ENCODE measurements around the gene LPP. TPM values are rescaled to one million over a fixed set of nuclear protein-coding genes. Genes with fewer than 3 reads are reported as not detected.
"Not testable (repeated sequence)": the region's sequence is repeated elsewhere in the genome, so short reads cannot be mapped to it uniquely, and the experiment has no call there.

Gene LPP
- polyA plus RNA-seq, 2 donors = 10.5 to 12.9 TPM

- Histone ChIP-seq H3K36me3 (ENCODE audit: control insufficient read depth in 2 of 2, insufficient read depth in 2 of 2, low read length in 1 of 2) (no peaks in the 10 kb centered on the region), H3K4me3 (ENCODE audit: low read depth in 1 of 2, low read length in 2 of 2) (no peak overlapping the region), H3K4me1 (ENCODE audit: control insufficient read depth in 2 of 2, insufficient read depth in 2 of 2, low read length in 1 of 2) (peaks cover 0 to 2% of the 10 kb centered on the region in 2 donors), H3K27ac (ENCODE audit: low read depth in 2 of 2, low read length in 1 of 2) (no peak overlapping the region), H3K27me3 (ENCODE audit: control insufficient read depth in 1 of 2, insufficient read depth in 2 of 2, low read length in 2 of 2) (no peaks in the 10 kb centered on the region), H3K9me3 (ENCODE audit: control insufficient read depth in 2 of 2, insufficient read depth in 1 of 2, low read depth in 1 of 2, low read length in 1 of 2) (no peaks in the 10 kb centered on the region)
- WGBS, 2 donors = 85 to 86% methylated on average over 2 of the region's 2 CpGs
Measured at GRCh38 chr3:188692700-188693099, 538.7 kb downstream of the LPP start.

GRCh38 chr3:188693435-188693834, 539.5 kb downstream of the LPP start:
- no peaks in the 10 kb centered on the region for H3K27me3 ChIP-seq (ENCODE audit: control insufficient read depth in 1 of 2, insufficient read depth in 2 of 2, low read length in 2 of 2)
- peaks cover 0 to 2% of the 10 kb centered on the region in 2 donors for H3K4me1 ChIP-seq (ENCODE audit: control insufficient read depth in 2 of 2, insufficient read depth in 2 of 2, low read length in 1 of 2)
- H3K27ac ChIP-seq (ENCODE audit: low read depth in 2 of 2, low read length in 1 of 2) = no peak overlapping the region
- H3K4me3 ChIP-seq (ENCODE audit: low read depth in 1 of 2, low read length in 2 of 2) = no peak overlapping the region
- WGBS, 2 donors = 85 to 91% methylated on average over 7 of the region's 7 CpGs
- no peaks in the 10 kb centered on the region for H3K36me3 ChIP-seq (ENCODE audit: control insufficient read depth in 2 of 2, insufficient read depth in 2 of 2, low read length in 1 of 2)
- no peaks in the 10 kb centered on the region for H3K9me3 ChIP-seq (ENCODE audit: control insufficient read depth in 2 of 2, insufficient read depth in 1 of 2, low read depth in 1 of 2, low read length in 1 of 2)

GRCh38 chr3:188695241-188695640, 541.3 kb downstream of the LPP start:
- no peak overlapping the region for H3K4me3 ChIP-seq (ENCODE audit: low read depth in 1 of 2, low read length in 2 of 2)
- no peaks in the 10 kb centered on the region for H3K36me3 ChIP-seq (ENCODE audit: control insufficient read depth in 2 of 2, insufficient read depth in 2 of 2, low read length in 1 of 2)
- no peaks in the 10 kb centered on the region for H3K9me3 ChIP-seq (ENCODE audit: control insufficient read depth in 2 of 2, insufficient read depth in 1 of 2, low read depth in 1 of 2, low read length in 1 of 2)
- H3K4me1 ChIP-seq (ENCODE audit: control insufficient read depth in 2 of 2, insufficient read depth in 2 of 2, low read length in 1 of 2) = no peaks in the 10 kb centered on the region
- no peaks in the 10 kb centered on the region for H3K27me3 ChIP-seq (ENCODE audit: control insufficient read depth in 1 of 2, insufficient read depth in 2 of 2, low read length in 2 of 2)
- 83 to 88% methylated on average over 5 of the region's 5 CpGs for WGBS, 2 donors
- H3K27ac ChIP-seq (ENCODE audit: low read depth in 2 of 2, low read length in 1 of 2) = no peak overlapping the region

- no peak overlapping the region for H3K27ac ChIP-seq (ENCODE audit: low read depth in 2 of 2, low read length in 1 of 2)
- no peaks in the 10 kb centered on the region for H3K36me3 ChIP-seq (ENCODE audit: control insufficient read depth in 2 of 2, insufficient read depth in 2 of 2, low read length in 1 of 2)
- 81 to 82% methylated on average over 7 of the region's 7 CpGs for WGBS, 2 donors
- no peaks in the 10 kb centered on the region for H3K27me3 ChIP-seq (ENCODE audit: control insufficient read depth in 1 of 2, insufficient read depth in 2 of 2, low read length in 2 of 2)
- H3K4me1 ChIP-seq (ENCODE audit: control insufficient read depth in 2 of 2, insufficient read depth in 2 of 2, low read length in 1 of 2) = no peaks in the 10 kb centered on the region
- H3K9me3 ChIP-seq (ENCODE audit: control insufficient read depth in 2 of 2, insufficient read depth in 1 of 2, low read depth in 1 of 2, low read length in 1 of 2) = no peaks in the 10 kb centered on the region
- no peak overlapping the region for H3K4me3 ChIP-seq (ENCODE audit: low read depth in 1 of 2, low read length in 2 of 2)
Measured at GRCh38 chr3:188697127-188697526, 543.2 kb downstream of the LPP start.

- Histone ChIP-seq H3K27me3 (ENCODE audit: control insufficient read depth in 1 of 2, insufficient read depth in 2 of 2, low read length in 2 of 2) (no peaks in the 10 kb centered on the region), H3K36me3 (ENCODE audit: control insufficient read depth in 2 of 2, insufficient read depth in 2 of 2, low read length in 1 of 2) (no peaks in the 10 kb centered on the region), H3K9me3 (ENCODE audit: control insufficient read depth in 2 of 2, insufficient read depth in 1 of 2, low read depth in 1 of 2, low read length in 1 of 2) (no peaks in the 10 kb centered on the region), H3K4me1 (ENCODE audit: control insufficient read depth in 2 of 2, insufficient read depth in 2 of 2, low read length in 1 of 2) (no peaks in the 10 kb centered on the region), H3K4me3 (ENCODE audit: low read depth in 1 of 2, low read length in 2 of 2) (no peak overlapping the region), H3K27ac (ENCODE audit: low read depth in 2 of 2, low read length in 1 of 2) (no peak overlapping the region)
- WGBS, 2 donors = 90 to 97% methylated on average over 12 of the region's 12 CpGs
Measured at GRCh38 chr3:188698436-188698835, 544.5 kb downstream of the LPP start.

- no peaks in the 10 kb centered on the region for H3K9me3 ChIP-seq (ENCODE audit: control insufficient read depth in 2 of 2, insufficient read depth in 1 of 2, low read depth in 1 of 2, low read length in 1 of 2)
- H3K27ac ChIP-seq (ENCODE audit: low read depth in 2 of 2, low read length in 1 of 2) = no peak overlapping the region
- no peaks in the 10 kb centered on the region for H3K4me1 ChIP-seq (ENCODE audit: control insufficient read depth in 2 of 2, insufficient read depth in 2 of 2, low read length in 1 of 2)
- H3K4me3 ChIP-seq (ENCODE audit: low read depth in 1 of 2, low read length in 2 of 2) = no peak overlapping the region
- no peaks in the 10 kb centered on the region for H3K27me3 ChIP-seq (ENCODE audit: control insufficient read depth in 1 of 2, insufficient read depth in 2 of 2, low read length in 2 of 2)
- H3K36me3 ChIP-seq (ENCODE audit: control insufficient read depth in 2 of 2, insufficient read depth in 2 of 2, low read length in 1 of 2) = no peaks in the 10 kb centered on the region
Measured at GRCh38 chr3:188700501-188700900, 546.5 kb downstream of the LPP start.

- Histone ChIP-seq H3K4me3 (ENCODE audit: low read depth in 1 of 2, low read length in 2 of 2) (no peak overlapping the region), H3K27me3 (ENCODE audit: control insufficient read depth in 1 of 2, insufficient read depth in 2 of 2, low read length in 2 of 2) (no peaks in the 10 kb centered on the region), H3K9me3 (ENCODE audit: control insufficient read depth in 2 of 2, insufficient read depth in 1 of 2, low read depth in 1 of 2, low read length in 1 of 2) (no peaks in the 10 kb centered on the region), H3K4me1 (ENCODE audit: control insufficient read depth in 2 of 2, insufficient read depth in 2 of 2, low read length in 1 of 2) (no peaks in the 10 kb centered on the region), H3K27ac (ENCODE audit: low read depth in 2 of 2, low read length in 1 of 2) (no peak overlapping the region), H3K36me3 (ENCODE audit: control insufficient read depth in 2 of 2, insufficient read depth in 2 of 2, low read length in 1 of 2) (no peaks in the 10 kb centered on the region)
Measured at GRCh38 chr3:188700918-188701317, 547.0 kb downstream of the LPP start.

- Histone ChIP-seq H3K9me3 (ENCODE audit: control insufficient read depth in 2 of 2, insufficient read depth in 1 of 2, low read depth in 1 of 2, low read length in 1 of 2) (no peaks in the 10 kb centered on the region), H3K36me3 (ENCODE audit: control insufficient read depth in 2 of 2, insufficient read depth in 2 of 2, low read length in 1 of 2) (no peaks in the 10 kb centered on the region), H3K27ac (ENCODE audit: low read depth in 2 of 2, low read length in 1 of 2) (no peak overlapping the region), H3K4me1 (ENCODE audit: control insufficient read depth in 2 of 2, insufficient read depth in 2 of 2, low read length in 1 of 2) (no peaks in the 10 kb centered on the region), H3K27me3 (ENCODE audit: control insufficient read depth in 1 of 2, insufficient read depth in 2 of 2, low read length in 2 of 2) (no peaks in the 10 kb centered on the region), H3K4me3 (ENCODE audit: low read depth in 1 of 2, low read length in 2 of 2) (no peak overlapping the region)
- whole genome bisulfite sequencing, 2 donors = 63 to 88% methylated on average over 4 of the region's 4 CpGs
Measured at GRCh38 chr3:188701485-188701969, 547.6 kb downstream of the LPP start.

GRCh38 chr3:188702028-188702427, 548.1 kb downstream of the LPP start:
- H3K36me3 ChIP-seq (ENCODE audit: control insufficient read depth in 2 of 2, insufficient read depth in 2 of 2, low read length in 1 of 2); H3K4me3 ChIP-seq (ENCODE audit: low read depth in 1 of 2, low read length in 2 of 2); H3K27me3 ChIP-seq (ENCODE audit: control insufficient read depth in 1 of 2, insufficient read depth in 2 of 2, low read length in 2 of 2); H3K9me3 ChIP-seq (ENCODE audit: control insufficient read depth in 2 of 2, insufficient read depth in 1 of 2, low read depth in 1 of 2, low read length in 1 of 2); H3K4me1 ChIP-seq (ENCODE audit: control insufficient read depth in 2 of 2, insufficient read depth in 2 of 2, low read length in 1 of 2); H3K27ac ChIP-seq (ENCODE audit: low read depth in 2 of 2, low read length in 1 of 2): not testable (repeated sequence)
- WGBS, 2 donors = 82 to 93% methylated on average over 10 of the region's 10 CpGs

- Histone ChIP-seq H3K4me1 (ENCODE audit: control insufficient read depth in 2 of 2, insufficient read depth in 2 of 2, low read length in 1 of 2) (peaks cover 0 to 2% of the 10 kb centered on the region in 2 donors), H3K4me3 (ENCODE audit: low read depth in 1 of 2, low read length in 2 of 2) (no peak overlapping the region), H3K27ac (ENCODE audit: low read depth in 2 of 2, low read length in 1 of 2) (no peak overlapping the region), H3K9me3 (ENCODE audit: control insufficient read depth in 2 of 2, insufficient read depth in 1 of 2, low read depth in 1 of 2, low read length in 1 of 2) (no peaks in the 10 kb centered on the region), H3K27me3 (ENCODE audit: control insufficient read depth in 1 of 2, insufficient read depth in 2 of 2, low read length in 2 of 2) (no peaks in the 10 kb centered on the region), H3K36me3 (ENCODE audit: control insufficient read depth in 2 of 2, insufficient read depth in 2 of 2, low read length in 1 of 2) (no peaks in the 10 kb centered on the region)
- 81 to 85% methylated on average over 1 of the region's 1 CpG for WGBS, 2 donors
Measured at GRCh38 chr3:188706176-188706575, 552.2 kb downstream of the LPP start.
